AG09309 (cell line): ENCODE data around the gene PUS1.

Experiments used
- DNase-seq: peaks from one replicate; pipeline ENCODE4 v3.0.0-alpha.2; 2010; ENCODE audit warnings: low read depth
- H3K4me3 ChIP-seq: 2 replicates; pipeline ENCODE4 v1.5.1; 2011; ENCODE audit warnings: mild to moderate bottlenecking, low read depth, low read length, moderate library complexity; ENCODE audit not compliant: control insufficient read depth
- TF ChIP-seq, protein P1 (sequence below): IDR thresholded peaks from 2 replicates; pipeline ENCODE4 v1.5.1; 2011; ENCODE audit warnings: mild to moderate bottlenecking, low read depth, low read length, inconsistent platforms; ENCODE audit not compliant: insufficient read depth, control insufficient read depth; ENCODE audit errors: missing control alignments

The PUS1 gene

DNA sequence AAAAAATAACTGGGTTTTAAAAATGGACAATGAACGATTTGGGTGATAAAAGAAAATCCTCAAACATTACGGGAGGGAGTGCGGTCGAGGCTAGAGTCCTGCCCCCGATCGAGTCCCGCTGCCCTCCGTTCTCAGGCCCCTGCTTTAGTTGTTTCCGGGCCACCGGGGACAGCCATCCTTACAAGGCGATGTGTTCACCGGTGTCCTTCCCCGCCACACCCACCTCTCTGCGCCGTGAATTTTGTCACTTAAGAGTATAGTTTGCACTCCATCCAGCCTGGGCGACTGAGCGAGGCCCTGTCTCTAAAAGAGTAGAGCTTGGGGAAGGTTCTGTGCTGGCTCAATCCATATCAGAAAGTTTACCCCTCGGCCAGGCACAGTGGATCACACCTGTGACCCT, 31.8 kb upstream of the PUS1 start:
- TF ChIP-seq, protein P1, sequence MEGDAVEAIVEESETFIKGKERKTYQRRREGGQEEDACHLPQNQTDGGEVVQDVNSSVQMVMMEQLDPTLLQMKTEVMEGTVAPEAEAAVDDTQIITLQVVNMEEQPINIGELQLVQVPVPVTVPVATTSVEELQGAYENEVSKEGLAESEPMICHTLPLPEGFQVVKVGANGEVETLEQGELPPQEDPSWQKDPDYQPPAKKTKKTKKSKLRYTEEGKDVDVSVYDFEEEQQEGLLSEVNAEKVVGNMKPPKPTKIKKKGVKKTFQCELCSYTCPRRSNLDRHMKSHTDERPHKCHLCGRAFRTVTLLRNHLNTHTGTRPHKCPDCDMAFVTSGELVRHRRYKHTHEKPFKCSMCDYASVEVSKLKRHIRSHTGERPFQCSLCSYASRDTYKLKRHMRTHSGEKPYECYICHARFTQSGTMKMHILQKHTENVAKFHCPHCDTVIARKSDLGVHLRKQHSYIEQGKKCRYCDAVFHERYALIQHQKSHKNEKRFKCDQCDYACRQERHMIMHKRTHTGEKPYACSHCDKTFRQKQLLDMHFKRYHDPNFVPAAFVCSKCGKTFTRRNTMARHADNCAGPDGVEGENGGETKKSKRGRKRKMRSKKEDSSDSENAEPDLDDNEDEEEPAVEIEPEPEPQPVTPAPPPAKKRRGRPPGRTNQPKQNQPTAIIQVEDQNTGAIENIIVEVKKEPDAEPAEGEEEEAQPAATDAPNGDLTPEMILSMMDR = no peak

GRCh38 chr12:131897875-131898274, 31.2 kb upstream of the PUS1 start:
- H3K4me3 ChIP-seq = no peak overlapping the region
- no peak for DNase-seq
- TF ChIP-seq, protein P1 = no peak

More for the DNA sequence above, 31.8 kb upstream of the PUS1 start:
- no peak overlapping the region for H3K4me3 ChIP-seq
- DNase-seq = no peak

DNA sequence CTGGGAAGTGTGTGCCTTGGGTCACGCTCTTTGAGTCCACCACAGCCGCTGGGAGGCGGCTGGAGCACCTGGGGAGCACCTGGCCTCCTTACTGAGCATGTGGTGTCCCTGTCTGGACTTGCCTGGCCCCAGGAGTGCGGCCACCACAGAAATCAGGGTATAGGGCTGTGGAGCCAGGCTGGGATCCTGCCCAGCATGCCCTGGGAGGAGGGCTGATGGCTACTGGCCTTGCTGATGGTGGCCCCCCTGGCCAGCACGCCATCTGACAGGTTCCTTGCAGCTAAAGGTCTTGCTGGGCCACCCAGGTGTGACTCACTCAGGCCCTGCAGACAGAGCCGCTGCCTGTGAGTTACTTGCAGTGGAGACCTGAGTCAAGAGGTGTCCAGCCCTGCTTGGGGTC, 28.7 kb upstream of the PUS1 start:
- TF ChIP-seq, protein P1 = no peak
- no peak overlapping the region for H3K4me3 ChIP-seq
- no peak for DNase-seq

GRCh38 chr12:131901431-131902331, 27.4 kb upstream of the PUS1 start:
- DNase-seq = no peak
- no peak overlapping the region for H3K4me3 ChIP-seq
- TF ChIP-seq, protein P1 = no peak

GRCh38 chr12:131902332-131903241, 26.5 kb upstream of the PUS1 start:
- TF ChIP-seq, protein P1 = no peak
- H3K4me3 ChIP-seq = no peak overlapping the region
- DNase-seq = no peak
